ENCODE measurements around the gene G6PC2. TPM values are rescaled to one million over a fixed set of nuclear protein-coding genes. Genes with fewer than 3 reads are reported as not detected.

The G6PC2 gene
- total RNA-seq, 1 donor from 2014 or later = not detected

- Histone ChIP-seq H3K4me2 (no peak overlapping the region), H3F3A (ENCODE audit: low read depth) (peaks cover 13% of the 10 kb centered on the region), H3K36me3 (no peaks in the 10 kb centered on the region), H3K9ac (no peak overlapping the region), H3K27ac (no peak overlapping the region), H2AFZ (replicated peaks) (no peak overlapping the region), H3K4me1 (peaks cover 19% of the 10 kb centered on the region), H3K27me3 (no peaks in the 10 kb centered on the region), H3K79me2 (ENCODE audit: low read depth) (no peaks in the 10 kb centered on the region), H3K4me3 (no peak overlapping the region), H3K9me3 (ENCODE audit: low read depth) (no peaks in the 10 kb centered on the region), H4K20me1 (ENCODE audit: low read depth) (no peaks in the 10 kb centered on the region)
- no peak for TF ChIP-seq EZH2phosphoT487 (IDR thresholded peaks at IDR 0.05)
- TF ChIP-seq EZH2 (IDR thresholded peaks at IDR 0.05) = no peak
- TF ChIP-seq CTCF (IDR thresholded peaks at IDR 0.05) = no peak
- no peak for DNase-seq (ENCODE audit: low spot score)
- H3K27ac Mint-ChIP-seq = no peak overlapping the region
- peaks cover 2% of the 10 kb centered on the region for H3K27me3 Mint-ChIP-seq (ENCODE audit: insufficient read depth, low read depth)
- peaks cover 18% of the 10 kb centered on the region for H3K4me1 Mint-ChIP-seq
- H3K9me3 Mint-ChIP-seq = no peaks in the 10 kb centered on the region
- H3K4me3 Mint-ChIP-seq = no peak overlapping the region
- no peaks in the 10 kb centered on the region for H3K36me3 Mint-ChIP-seq
Measured at GRCh38 chr2:168904358-168904757, 3.3 kb downstream of the G6PC2 start.

GRCh38 chr2:168907940-168908662 is 7.0 kb downstream of the G6PC2 start:
- Histone ChIP-seq H3K36me3 (no peaks in the 10 kb centered on the region), H4K20me1 (ENCODE audit: low read depth) (no peaks in the 10 kb centered on the region), H3K9me3 (ENCODE audit: low read depth) (no peaks in the 10 kb centered on the region), H3K4me2 (no peak overlapping the region), H3K27me3 (no peaks in the 10 kb centered on the region), H3F3A (ENCODE audit: low read depth) (peaks cover 29% of the 10 kb centered on the region), H3K9ac (no peak overlapping the region), H3K4me3 (no peak overlapping the region), H3K27ac (no peak overlapping the region), H3K79me2 (ENCODE audit: low read depth) (no peaks in the 10 kb centered on the region), H3K4me1 (peaks cover 39% of the 10 kb centered on the region), H2AFZ (replicated peaks) (peak overlapping the region; percentile 10)
- Mint-ChIP-seq H3K27ac (peak overlapping the region; percentile 51), H3K9me3 (no peaks in the 10 kb centered on the region), H3K4me1 (peaks cover 41% of the 10 kb centered on the region), H3K27me3 (ENCODE audit: insufficient read depth, low read depth) (peaks cover 2% of the 10 kb centered on the region), H3K4me3 (no peak overlapping the region), H3K36me3 (no peaks in the 10 kb centered on the region)
- TF ChIP-seq EZH2phosphoT487 (IDR thresholded peaks at IDR 0.05) (no peak), CTCF (IDR thresholded peaks at IDR 0.05) (no peak), EZH2 (IDR thresholded peaks at IDR 0.05) (no peak)
- DNase-seq (ENCODE audit: low spot score) = no peak

GRCh38 chr2:168910330-168910729 is 9.2 kb downstream of the G6PC2 start:
- Histone ChIP-seq H3K27me3 (no peaks in the 10 kb centered on the region), H3K4me2 (no peak overlapping the region), H3F3A (ENCODE audit: low read depth) (peaks cover 34% of the 10 kb centered on the region), H3K4me1 (peaks cover 55% of the 10 kb centered on the region), H3K36me3 (no peaks in the 10 kb centered on the region), H3K9ac (no peak overlapping the region), H4K20me1 (ENCODE audit: low read depth) (no peaks in the 10 kb centered on the region), H3K9me3 (ENCODE audit: low read depth) (peaks cover under 1% of the 10 kb centered on the region), H3K79me2 (ENCODE audit: low read depth) (no peaks in the 10 kb centered on the region), H3K4me3 (no peak overlapping the region), H2AFZ (replicated peaks) (no peak overlapping the region), H3K27ac (no peak overlapping the region)
- no peak overlapping the region for H3K27ac Mint-ChIP-seq
- DNase-seq (ENCODE audit: low spot score) = no peak
- no peaks in the 10 kb centered on the region for H3K27me3 Mint-ChIP-seq (ENCODE audit: insufficient read depth, low read depth)
- H3K4me1 Mint-ChIP-seq = peaks cover 53% of the 10 kb centered on the region
- TF ChIP-seq EZH2 (IDR thresholded peaks at IDR 0.05) (no peak), EZH2phosphoT487 (IDR thresholded peaks at IDR 0.05) (no peak), CTCF (IDR thresholded peaks at IDR 0.05) (no peak)
- no peaks in the 10 kb centered on the region for H3K36me3 Mint-ChIP-seq
- H3K4me3 Mint-ChIP-seq = no peak overlapping the region
- peaks cover 1% of the 10 kb centered on the region for H3K9me3 Mint-ChIP-seq
